ENCODE results near the gene PEX5L.

Gene PEX5L

GRCh38 chr3:179887295-179887943, 149.3 kb downstream of the PEX5L start:
- no peak for DNase-seq

GRCh38 chr3:179885950-179886349, 150.8 kb downstream of the PEX5L start:
- no peak for DNase-seq

GRCh38 chr3:179884136-179884535, 152.6 kb downstream of the PEX5L start:
- no peak for DNase-seq

- DNase-seq, result no peak
Measured at GRCh38 chr3:179882292-179882691, 154.4 kb downstream of the PEX5L start.

GRCh38 chr3:179881791-179882190, 154.9 kb downstream of the PEX5L start:
- DNase-seq, result no peak

GRCh38 chr3:179880868-179881267, 155.9 kb downstream of the PEX5L start:
- DNase-seq, result no peak

GRCh38 chr3:179876440-179876839, 160.3 kb downstream of the PEX5L start:
- no peak for DNase-seq

- no peak for DNase-seq
Measured at GRCh38 chr3:179872842-179873241, 163.9 kb downstream of the PEX5L start.

GRCh38 chr3:179871782-179872181, 165.0 kb downstream of the PEX5L start:
- no peak for DNase-seq

- DNase-seq, result no peak
Measured at GRCh38 chr3:179868715-179869114, 168.0 kb downstream of the PEX5L start.

GRCh38 chr3:179867961-179868360, 168.8 kb downstream of the PEX5L start:
- DNase-seq, result no peak

GRCh38 chr3:179865861-179866505, 170.8 kb downstream of the PEX5L start:
- DNase-seq, result no peak

GRCh38 chr3:179861953-179862352, 174.8 kb downstream of the PEX5L start:
- DNase-seq, result no peak

GRCh38 chr3:179861292-179861691, 175.4 kb downstream of the PEX5L start:
- DNase-seq, result no peak

GRCh38 chr3:179860275-179861107, 176.2 kb downstream of the PEX5L start:
- DNase-seq, result no peak

GRCh38 chr3:179853176-179853575, 183.6 kb downstream of the PEX5L start:
- no peak for DNase-seq

- no peak for DNase-seq
Measured at GRCh38 chr3:179852142-179852905, 184.4 kb downstream of the PEX5L start.

- DNase-seq, result no peak
Measured at GRCh38 chr3:179848711-179849110, 188.0 kb downstream of the PEX5L start.

GRCh38 chr3:179842061-179842460, 194.7 kb downstream of the PEX5L start:
- no peak for DNase-seq

GRCh38 chr3:179840985-179841384, 195.8 kb downstream of the PEX5L start:
- no peak for DNase-seq

GRCh38 chr3:179837374-179837773, 199.4 kb downstream of the PEX5L start:
- DNase-seq, result no peak

- DNase-seq, result no peak
Measured at GRCh38 chr3:179833294-179833693, 203.4 kb downstream of the PEX5L start.

GRCh38 chr3:179832333-179832854, 204.3 kb downstream of the PEX5L start:
- no peak for DNase-seq

All from midbrain (tissue), 1 donor.